Mammary epithelial cell (primary cell): Measurements from ENCODE around the gene NR3C2.

Source experiments
- CTCF ChIP-seq, 2 donors: IDR thresholded peaks in 1 of 2; conservative IDR thresholded peaks in 1 of 2; 2 replicates each; pipeline ENCODE4 v1.5.1; 2011 to 2012; ENCODE audit warnings: inconsistent platforms in 2 of 2, low read length in 2 of 2, mild to moderate bottlenecking in 2 of 2, control low read depth in 1 of 2, low read depth in 1 of 2; ENCODE audit not compliant: insufficient read depth in 1 of 2; ENCODE audit errors: extremely low read depth in 1 of 2
- EZH2 ChIP-seq: IDR thresholded peaks from 2 replicates; pipeline ENCODE4 v1.6.1; 2012; ENCODE audit warnings: low read length, inconsistent platforms, borderline replicate concordance

- no peak for TF ChIP-seq CTCF (conservative IDR thresholded peaks at IDR 0.05 in 1 of 2, IDR thresholded peaks at IDR 0.05 in 1 of 2; ENCODE audit: extremely low read depth in 1 of 2, insufficient read depth in 1 of 2, low read depth in 1 of 2, low read length in 2 of 2)
- TF ChIP-seq EZH2 = no peak
These were observed 188.4 kb downstream of the NR3C2 start for GRCh38 chr4:148253768-148254167.
